HepG2 (cell line): ENCODE data around the gene EPB41. TPM values are rescaled to one million over a fixed set of nuclear protein-coding genes. Genes with fewer than 3 reads are reported as not detected.

Experiments used
- ATAC-seq: fragments of 200-7000 bp; cut with Tn5 transposase; 3 replicates; pipeline ENCODE4 v1.9.1; 2020; ENCODE audit warnings: mild to moderate bottlenecking, moderate library complexity
- BruUV-seq: library from RNA; stranded (reverse); fragments of 400-500 nt; replicated peaks from 2 replicates; lab custom pipeline; 2021; lab: Mats Ljungman, UMichigan
- CTCF ChIA-PET: fragments of 300-600 bp; formaldehyde crosslinking; extraction: SDS; loops from one replicate; lab custom pipeline; 2021; ENCODE audit warnings: low total read pairs, inconsistent platforms, low intra/inter-chr PET ratio; lab: Yijun Ruan, JAX
- POLR2A ChIA-PET: fragments of 350-600 bp; sonication (Branson Sonifier 250); formaldehyde crosslinking; loops from one replicate; lab custom pipeline; 2020; ENCODE audit warnings: antibody characterized with exemption, inconsistent platforms; lab: Yijun Ruan, JAX
- DNase-seq: peaks from one replicate; pipeline ENCODE4 v3.0.0-alpha.2; 2015; ENCODE audit warnings: low spot score
- FAIRE-seq: peaks from 3 replicates; lab custom pipeline; 2011; peaks lifted over from hg19 to GRCh38; lab: Jason Lieb, UNC
- H2AFZ ChIP-seq: one replicate; pipeline ENCODE4 v1.6.1; 2011; ENCODE audit warnings: low read length, inconsistent platforms
- H3K27ac ChIP-seq: fragments of 300-600 bp; 3 replicates; pipeline ENCODE4 v1.8.0; 2011; ENCODE audit warnings: mixed run types, mild to moderate bottlenecking, mixed read lengths, low read length, inconsistent platforms; ENCODE audit not compliant: insufficient read depth; ENCODE audit errors: extremely low read length
- H3K27me3 ChIP-seq, 2 experiments: fragments of 200-600 bp in 1 of 2; 2 replicates in 1 of 2; 3 replicates in 1 of 2; pipeline versions ENCODE4 v1.6.0 to v1.8.0; 2011; ENCODE audit warnings: low read length in 2 of 2, mild to moderate bottlenecking in 2 of 2, moderate library complexity in 2 of 2, inconsistent platforms in 1 of 2; ENCODE audit not compliant: insufficient read depth in 2 of 2, control insufficient read depth in 1 of 2
- H3K36me3 ChIP-seq, 2 experiments: fragments of 200-600 bp in 1 of 2; replicated peaks in 1 of 2; 2 replicates in 1 of 2; 3 replicates in 1 of 2; pipeline versions ENCODE4 v1.5.1 to v1.8.0; 2011; ENCODE audit warnings: low read length in 2 of 2, inconsistent platforms in 1 of 2; ENCODE audit not compliant: insufficient read depth in 2 of 2, control insufficient read depth in 1 of 2
- H3K4me1 ChIP-seq: 2 replicates; pipeline ENCODE4 v1.5.1; 2012; ENCODE audit warnings: low read length, inconsistent platforms; ENCODE audit not compliant: insufficient read depth
- H3K4me2 ChIP-seq: 2 replicates; pipeline ENCODE4 v1.6.0; 2011; ENCODE audit warnings: low read depth, low read length, inconsistent platforms
- H3K4me3 ChIP-seq, 3 experiments: fragments of 200-600 bp in 1 of 3; sonication (generic), shearing (Covaris generic) in 1 of 3; replicated peaks in 1 of 3; 2 replicates each; pipeline ENCODE4 v1.5.1; 2011 to 2016; ENCODE audit warnings: low read length in 3 of 3, inconsistent platforms in 2 of 3, low read depth in 2 of 3, mild to moderate bottlenecking in 2 of 3, control low read depth in 1 of 3, mixed read lengths in 1 of 3; ENCODE audit not compliant: insufficient read depth in 1 of 3
- H3K79me2 ChIP-seq: one replicate; pipeline ENCODE4 v1.6.1; 2011; ENCODE audit warnings: low read length, inconsistent platforms; ENCODE audit not compliant: insufficient read depth
- H3K9ac ChIP-seq: 2 replicates; pipeline ENCODE4 v1.6.0; 2011; ENCODE audit warnings: mild to moderate bottlenecking, low read depth, low read length, inconsistent platforms; ENCODE audit not compliant: insufficient read depth
- H3K9me3 ChIP-seq: 2 replicates; pipeline ENCODE4 v1.5.1; 2012; ENCODE audit warnings: mild to moderate bottlenecking, low read length
- H4K20me1 ChIP-seq: 2 replicates; pipeline ENCODE4 v1.6.0; 2011; ENCODE audit warnings: inconsistent platforms, mild to moderate bottlenecking, low read length, moderate library complexity; ENCODE audit not compliant: insufficient read depth
- CEBPG ChIP-seq: IDR thresholded peaks from 2 replicates; pipeline ENCODE4 v1.6.1; 2016
- DDIT3 ChIP-seq: sonication (generic); formaldehyde crosslinking; IDR thresholded peaks from 2 replicates; pipeline ENCODE4 v1.4.0; 2020; ENCODE audit warnings: mild to moderate bottlenecking, missing genetic modification reagents
- FOXA3 ChIP-seq: IDR thresholded peaks from 2 replicates; pipeline ENCODE4 v1.6.1; 2016; ENCODE audit warnings: missing genetic modification reagents, missing compliant biosample characterization
- HNF4G ChIP-seq, 2 experiments: sonication (generic) in 1 of 2; formaldehyde crosslinking in 1 of 2; IDR thresholded peaks; 2 replicates each; pipeline versions ENCODE4 v1.4.0 to v1.6.1; 2011 to 2020; ENCODE audit warnings: borderline replicate concordance in 2 of 2, low read depth in 2 of 2, mild to moderate bottlenecking in 2 of 2, low read length in 1 of 2, missing genetic modification reagents in 1 of 2, moderate library complexity in 1 of 2
- LRRFIP1 ChIP-seq: sonication (generic); formaldehyde crosslinking; conservative IDR thresholded peaks from 2 replicates; pipeline ENCODE4 v1.4.0; 2020; ENCODE audit warnings: missing genetic modification reagents
- SP5 ChIP-seq: IDR thresholded peaks from 2 replicates; pipeline ENCODE4 v1.6.1; 2016; ENCODE audit warnings: low read depth, borderline replicate concordance
- SSRP1 ChIP-seq: IDR thresholded peaks from 2 replicates; pipeline ENCODE4 v1.6.1; 2016; ENCODE audit warnings: control low read depth
- STAT5B ChIP-seq: sonication (generic); formaldehyde crosslinking; IDR thresholded peaks from 2 replicates; pipeline ENCODE4 v1.4.0; 2020; ENCODE audit warnings: missing genetic modification reagents
- TAF1 ChIP-seq: sonication (generic); formaldehyde crosslinking; IDR thresholded peaks from 2 replicates; pipeline ENCODE4 v1.4.0; 2020; ENCODE audit warnings: missing genetic modification reagents
- YEATS4 ChIP-seq: sonication (generic); formaldehyde crosslinking; IDR thresholded peaks from 2 replicates; pipeline ENCODE4 v1.4.0; 2020; ENCODE audit warnings: missing genetic modification reagents, borderline replicate concordance
- ZFX ChIP-seq: sonication (generic); formaldehyde crosslinking; IDR thresholded peaks from 2 replicates; pipeline ENCODE4 v1.4.0; 2020; ENCODE audit warnings: mild to moderate bottlenecking, low read depth, missing genetic modification reagents, moderate library complexity
- ZNF331 ChIP-seq: sonication (generic); formaldehyde crosslinking; IDR thresholded peaks from 2 replicates; pipeline ENCODE4 v1.4.0; 2020; ENCODE audit warnings: missing genetic modification reagents
- ZNF709 ChIP-seq: sonication (generic); formaldehyde crosslinking; IDR thresholded peaks from 2 replicates; pipeline ENCODE4 v1.5.0; 2020; ENCODE audit warnings: mild to moderate bottlenecking, missing genetic modification reagents
- ZNF720 ChIP-seq: sonication (generic); formaldehyde crosslinking; IDR thresholded peaks from 2 replicates; pipeline ENCODE4 v1.4.0; 2020; ENCODE audit warnings: missing genetic modification reagents
- ZNF776 ChIP-seq: sonication (generic); formaldehyde crosslinking; IDR thresholded peaks from 2 replicates; pipeline ENCODE4 v1.4.0; 2020; ENCODE audit warnings: mild to moderate bottlenecking, missing genetic modification reagents
- WGBS: methylation state at CpG from one replicate; pipeline ENCODE4 v1.1.6; 2017; ENCODE audit warnings: low lambda C conversion rate; 5-methylcytosine and 5-hydroxymethylcytosine counted together
- in situ Hi-C: cut with HindIII; loops from 2 replicates; pipeline ENCODE4 v1.10.0; 2017; ENCODE audit warnings: low pct_unique_long_range_greater_than_20kb; ENCODE audit not compliant: extremely low pct_ligation_motif_present
- intact Hi-C: fragments of 100-400 bp; cut with micrococcal nuclease; formaldehyde crosslinking; loops from one replicate; pipeline ENCODE4 v1.10.0; 2022; ENCODE audit not compliant: unreplicated experiment
- polyA plus RNA-seq, 8 experiments: library from polyadenylated mRNA; depleted of rRNA in 3 of 8; stranded (reverse) in 7 of 8; unstranded in 1 of 8; fragments of >200 nt; fragmentation: Illumina TruSeq in 4 of 8; extraction: Trizol in 4 of 8; gene quantifications; 2 replicates each; pipeline versions ENCODE4 v1.2.1 to v1.2.3, GENCODE V29; 2011 to 2016; ENCODE audit warnings: low read depth in 4 of 8, missing spikeins in 1 of 8, mixed read lengths in 1 of 8; ENCODE audit not compliant: insufficient read depth in 1 of 8
- total RNA-seq, 5 experiments: library from RNA; depleted of rRNA; stranded (reverse); fragments of >200 nt; fragmentation: Illumina TruSeq; extraction: Trizol; gene quantifications; 2 replicates each; pipeline ENCODE4 v1.2.3, GENCODE V29; 2016; ENCODE audit warnings: low read depth in 1 of 5

EPB41 gene
- total and polyA plus RNA-seq, 2 of the 13 experiments (the other 11 are each of a cell fraction or from before 2014, with no cell fraction given): 34.5 to 46.7 TPM

GRCh38 chr1:28882009-28882628 lies 32.2 kb upstream of the EPB41 start:
- H3K27me3 ChIP-seq: no peaks in the 10 kb centered on the region; a peak in 2 of 5 replicates
- in situ Hi-C loops: loop anchor here (5.0 to 10.0 kb wide), 4 partner anchors 103 to 315 kb away; partner anchors contain the start of gene TMEM200B
- no peak overlapping the region for H3K27ac ChIP-seq
- FAIRE-seq (peak; percentile 93), ATAC-seq (peak; percentile 76), DNase-seq (peak; percentile 87)
- no peak overlapping the region for H2AFZ ChIP-seq
- H3K4me3 ChIP-seq: peak overlapping the region in 1 of 3 experiments; percentile 43; a peak in 2 of 6 replicates
- ChIA-PET CTCF (interaction anchor here (0.8 to 2.3 kb wide), 5 partner anchors 97 to 320 kb away, joined by 3 to 41 read pairs (median 12); no protein-coding TSS in a partner anchor), POLR2A (interaction anchor here (0.9 to 1.1 kb wide), 4 partner anchors 151 to 321 kb away, joined by 3 to 5 read pairs (median 4); partner anchors contain the start of gene RNU11)
- no peaks in the 10 kb centered on the region for H3K79me2 ChIP-seq
- H3K4me1 ChIP-seq: peaks cover 68% of the 10 kb centered on the region
- H3K9ac ChIP-seq: peak overlapping the region; percentile 13; the same call in 1 of the 2 replicates
- H4K20me1 ChIP-seq: no peaks in the 10 kb centered on the region
- H3K9me3 ChIP-seq: no peaks in the 10 kb centered on the region
- no peaks in the 10 kb centered on the region for H3K36me3 ChIP-seq
- BruUV-seq: no TSS peak
- 27% methylated on average over 12 of the region's 13 CpGs for WGBS
- peak overlapping the region; percentile 78 for H3K4me2 ChIP-seq
- intact Hi-C loops: loop anchor here (1.0 to 10.0 kb wide), 4 partner anchors 101 to 321 kb away; partner anchors contain the start of gene TMEM200B
- no peak for TF ChIP-seq HNF4G (IDR thresholded peaks at IDR 0.05; ENCODE audit: borderline replicate concordance, low read depth, low read length)
- TF ChIP-seq HNF4G (CRISPR knock-in tag; IDR thresholded peaks at IDR 0.05; ENCODE audit: borderline replicate concordance, low read depth): no peak
- no peak for TF ChIP-seq ZFX (CRISPR knock-in tag)
- no peak for TF ChIP-seq ZNF720 (CRISPR knock-in tag)
- TF ChIP-seq STAT5B (CRISPR knock-in tag): no peak
- TF ChIP-seq SP5 (CRISPR knock-in tag): no peak
- peak; percentile 55; the same call in 1 of the 2 replicates for TF ChIP-seq ZNF331 (CRISPR knock-in tag)
- TF ChIP-seq ZNF709 (CRISPR knock-in tag): no peak
- TF ChIP-seq TAF1 (CRISPR knock-in tag): no peak
- TF ChIP-seq CEBPG (CRISPR knock-in tag): no peak; the same call in 1 of the 2 replicates
- peak; percentile 43 for TF ChIP-seq FOXA3 (CRISPR knock-in tag)
- no peak for TF ChIP-seq LRRFIP1 (CRISPR knock-in tag)
- TF ChIP-seq DDIT3 (CRISPR knock-in tag): no peak
- TF ChIP-seq YEATS4 (CRISPR knock-in tag): no peak
- TF ChIP-seq SSRP1 (CRISPR knock-in tag): 0 out of 2 replicates have a peak, but pooled peaks have one; percentile 32
- TF ChIP-seq ZNF776 (CRISPR knock-in tag): no peak
